ENCODE measurements around the gene MGST2. TPM values are rescaled to one million over a fixed set of nuclear protein-coding genes. Genes with fewer than 3 reads are reported as not detected.
A peak's percentile ranks its signal among the peaks of the same experiment; 100 is the strongest.
"Not testable (repeated sequence)": the region's sequence is repeated elsewhere in the genome, so short reads cannot be mapped to it uniquely, and the experiment has no call there.

MGST2 gene
- total RNA-seq, 6 experiments from 2014 or later, result 5.0 to 11.4 (median 5.7) TPM

DNA sequence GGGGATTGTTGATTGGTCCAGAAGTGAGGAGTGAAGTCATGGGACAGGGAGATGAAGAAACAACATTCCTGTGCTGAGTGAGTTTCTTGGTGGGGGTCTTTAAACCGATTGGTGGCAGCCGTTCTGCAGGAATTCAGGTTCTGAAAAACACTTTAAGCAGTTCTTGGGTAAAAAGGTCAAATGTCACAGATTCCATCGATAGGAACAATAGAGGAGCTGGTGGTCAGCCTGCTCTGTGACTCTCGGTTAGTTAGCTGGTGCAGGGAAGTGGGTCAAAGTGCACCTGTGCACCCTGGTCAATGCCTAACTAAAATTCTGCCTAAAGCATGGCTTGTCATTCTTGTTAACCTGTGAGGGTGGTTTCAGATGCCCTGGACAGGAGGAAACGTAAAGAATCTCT, 34.6 kb upstream of the MGST2 start:
- TF ChIP-seq, protein P1, sequence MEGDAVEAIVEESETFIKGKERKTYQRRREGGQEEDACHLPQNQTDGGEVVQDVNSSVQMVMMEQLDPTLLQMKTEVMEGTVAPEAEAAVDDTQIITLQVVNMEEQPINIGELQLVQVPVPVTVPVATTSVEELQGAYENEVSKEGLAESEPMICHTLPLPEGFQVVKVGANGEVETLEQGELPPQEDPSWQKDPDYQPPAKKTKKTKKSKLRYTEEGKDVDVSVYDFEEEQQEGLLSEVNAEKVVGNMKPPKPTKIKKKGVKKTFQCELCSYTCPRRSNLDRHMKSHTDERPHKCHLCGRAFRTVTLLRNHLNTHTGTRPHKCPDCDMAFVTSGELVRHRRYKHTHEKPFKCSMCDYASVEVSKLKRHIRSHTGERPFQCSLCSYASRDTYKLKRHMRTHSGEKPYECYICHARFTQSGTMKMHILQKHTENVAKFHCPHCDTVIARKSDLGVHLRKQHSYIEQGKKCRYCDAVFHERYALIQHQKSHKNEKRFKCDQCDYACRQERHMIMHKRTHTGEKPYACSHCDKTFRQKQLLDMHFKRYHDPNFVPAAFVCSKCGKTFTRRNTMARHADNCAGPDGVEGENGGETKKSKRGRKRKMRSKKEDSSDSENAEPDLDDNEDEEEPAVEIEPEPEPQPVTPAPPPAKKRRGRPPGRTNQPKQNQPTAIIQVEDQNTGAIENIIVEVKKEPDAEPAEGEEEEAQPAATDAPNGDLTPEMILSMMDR (IDR thresholded peaks at IDR 0.05), result no peak
- Mint-ChIP-seq H3K36me3 (ENCODE audit: low read depth) (no peaks in the 10 kb centered on the region), H3K27me3 (ENCODE audit: insufficient read depth) (peaks cover 44% of the 10 kb centered on the region), H3K4me3 (no peak overlapping the region), H3K4me1 (ENCODE audit: low read depth) (peaks cover 5% of the 10 kb centered on the region; the same call in 1 of the 2 replicates), H3K27ac (no peak overlapping the region), H3K9me3 (no peaks in the 10 kb centered on the region)
- no peak for DNase-seq

DNA sequence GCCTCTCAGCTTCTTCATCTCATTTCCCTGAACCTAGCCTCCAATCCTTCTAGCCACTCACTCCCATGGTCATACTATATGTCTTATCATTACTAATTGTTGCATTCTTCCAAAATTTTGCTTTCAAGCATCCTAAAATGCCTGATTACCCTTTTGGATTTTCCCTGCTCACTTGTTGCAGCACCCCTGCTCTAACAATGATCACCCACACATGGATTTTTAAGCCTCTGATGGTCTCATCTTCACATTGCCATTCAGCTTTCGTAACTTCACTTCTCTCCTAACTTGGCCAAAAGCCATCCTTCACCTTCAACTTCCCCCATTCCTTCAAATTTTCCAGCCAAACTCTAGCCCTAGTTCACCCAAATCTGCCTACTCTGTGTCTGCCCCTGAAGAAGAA, 33.8 kb upstream of the MGST2 start:
- Mint-ChIP-seq H3K27me3 (ENCODE audit: insufficient read depth) (peaks cover 45% of the 10 kb centered on the region), H3K27ac (no peak overlapping the region), H3K4me3 (no peak overlapping the region), H3K9me3 (no peaks in the 10 kb centered on the region), H3K4me1 (ENCODE audit: low read depth) (peaks cover 5% of the 10 kb centered on the region; the same call in 1 of the 2 replicates), H3K36me3 (ENCODE audit: low read depth) (no peaks in the 10 kb centered on the region)
- no peak for DNase-seq
- TF ChIP-seq, protein P1 (IDR thresholded peaks at IDR 0.05), result no peak

DNA sequence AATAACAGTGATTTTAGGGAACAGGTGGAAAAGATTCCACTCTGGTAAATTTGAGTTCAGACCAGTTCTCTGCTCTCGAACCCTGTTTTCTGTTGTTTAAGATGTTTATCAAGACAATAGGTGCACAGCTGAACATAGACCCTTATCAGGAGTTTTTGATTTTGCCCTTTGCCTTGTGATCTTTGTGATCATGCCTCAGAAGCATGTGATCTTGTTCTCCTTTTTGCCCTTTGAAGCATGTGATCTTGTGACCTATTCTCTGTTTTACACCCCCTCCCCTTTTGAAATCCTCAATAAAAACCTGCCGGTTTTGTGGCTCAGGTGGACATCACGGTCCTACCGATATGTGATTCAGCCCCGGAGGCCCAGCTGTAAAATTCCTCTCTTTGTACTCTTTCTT, 32.9 kb upstream of the MGST2 start:
- not testable (repeated sequence) for H3K9me3 Mint-ChIP-seq; H3K27ac Mint-ChIP-seq; H3K4me1 Mint-ChIP-seq (ENCODE audit: low read depth); DNase-seq; H3K4me3 Mint-ChIP-seq; H3K36me3 Mint-ChIP-seq (ENCODE audit: low read depth)
- H3K27me3 Mint-ChIP-seq (ENCODE audit: insufficient read depth), result peaks cover 45% of the 10 kb centered on the region

DNA sequence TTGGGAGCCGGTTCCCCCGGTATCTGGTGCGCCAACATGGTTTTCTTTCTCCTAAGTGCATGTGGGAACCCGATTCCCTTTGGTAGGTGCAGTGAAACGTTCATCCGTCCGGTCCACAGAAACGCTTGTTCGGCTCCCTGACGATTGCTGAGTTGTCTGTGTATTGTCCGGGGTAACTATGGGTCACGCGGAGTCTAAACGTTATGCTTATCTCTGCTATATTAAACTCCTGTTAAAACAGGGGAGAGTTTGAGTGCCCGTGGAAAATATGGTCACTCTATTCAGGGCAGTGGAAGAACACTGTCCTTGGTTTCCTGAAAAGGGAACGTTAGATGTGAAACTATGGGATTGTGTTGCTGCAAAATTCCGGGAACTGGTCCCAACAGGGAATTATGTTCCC, 32.4 kb upstream of the MGST2 start:
- Mint-ChIP-seq H3K36me3 (ENCODE audit: low read depth) (peaks cover 11% of the 10 kb centered on the region; the same call in 1 of the 2 replicates), H3K27me3 (ENCODE audit: insufficient read depth) (peaks cover 45% of the 10 kb centered on the region), H3K4me3 (no peak overlapping the region; the same call in 1 of the 2 replicates), H3K9me3 (peaks cover 10% of the 10 kb centered on the region), H3K27ac (no peak overlapping the region), H3K4me1 (ENCODE audit: low read depth) (peaks cover 5% of the 10 kb centered on the region; the same call in 1 of the 2 replicates)
- no peak for DNase-seq
- TF ChIP-seq, protein P1 (IDR thresholded peaks at IDR 0.05), result no peak

DNA sequence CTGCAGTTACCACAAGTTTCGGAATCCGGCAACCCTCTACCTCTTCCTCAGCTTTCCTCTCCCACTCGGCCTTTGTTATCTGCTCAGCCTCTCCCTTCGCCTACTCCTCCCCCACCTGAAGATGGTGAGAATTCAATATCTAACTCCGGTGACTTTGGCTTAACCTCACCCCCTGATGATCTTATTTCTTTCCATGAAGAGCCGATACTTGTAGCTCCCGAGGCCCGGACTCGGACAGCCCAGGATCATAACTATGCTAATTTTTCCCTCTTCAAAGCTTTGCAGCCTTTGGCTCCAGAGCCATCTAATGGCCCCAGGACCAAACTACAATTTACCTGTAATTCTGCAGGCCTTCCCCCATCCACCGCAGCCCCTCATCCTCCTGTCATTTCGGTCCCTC, 32.0 kb upstream of the MGST2 start:
- DNase-seq, result peak; percentile 10
- H3K36me3 Mint-ChIP-seq (ENCODE audit: low read depth), result peaks cover 16% of the 10 kb centered on the region
- H3K27ac Mint-ChIP-seq, result no peak overlapping the region
- peak overlapping the region; percentile 33; the same call in 1 of the 2 replicates for H3K4me3 Mint-ChIP-seq
- H3K4me1 Mint-ChIP-seq (ENCODE audit: low read depth), result peaks cover 5% of the 10 kb centered on the region; the same call in 1 of the 2 replicates
- TF ChIP-seq, protein P1 (IDR thresholded peaks at IDR 0.05), result peak; percentile 61
- H3K9me3 Mint-ChIP-seq, result peaks cover 14% of the 10 kb centered on the region
- H3K27me3 Mint-ChIP-seq (ENCODE audit: insufficient read depth), result peaks cover 40% of the 10 kb centered on the region

DNA sequence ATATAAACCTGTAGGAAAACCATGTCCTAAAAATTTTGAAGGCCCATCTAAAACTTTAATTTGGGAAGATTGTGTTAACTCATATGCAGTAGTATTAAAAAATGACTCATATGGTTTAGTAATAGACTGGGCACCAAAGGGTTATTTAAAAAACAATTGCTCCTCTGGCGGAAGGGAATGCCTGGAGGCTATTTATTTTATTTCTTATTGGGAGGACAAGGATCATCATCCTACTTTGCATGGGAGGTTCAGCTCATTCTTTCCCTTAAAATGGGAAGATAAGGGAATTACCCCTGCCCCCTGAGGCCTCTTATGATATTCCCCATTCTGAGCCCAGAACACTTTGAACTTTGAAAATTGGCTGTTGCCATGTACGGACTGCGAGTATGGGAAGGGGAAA, 29.7 kb upstream of the MGST2 start:
- TF ChIP-seq, protein P1 (IDR thresholded peaks at IDR 0.05), result no peak
- H3K4me3 Mint-ChIP-seq, result no peak overlapping the region
- DNase-seq, result no peak
- H3K27me3 Mint-ChIP-seq (ENCODE audit: insufficient read depth), result peaks cover 30% of the 10 kb centered on the region
- H3K4me1 Mint-ChIP-seq (ENCODE audit: low read depth), result peaks cover 16% of the 10 kb centered on the region
- H3K27ac Mint-ChIP-seq, result no peak overlapping the region
- H3K36me3 Mint-ChIP-seq (ENCODE audit: low read depth), result peaks cover 24% of the 10 kb centered on the region
- H3K9me3 Mint-ChIP-seq, result peaks cover 21% of the 10 kb centered on the region

DNA sequence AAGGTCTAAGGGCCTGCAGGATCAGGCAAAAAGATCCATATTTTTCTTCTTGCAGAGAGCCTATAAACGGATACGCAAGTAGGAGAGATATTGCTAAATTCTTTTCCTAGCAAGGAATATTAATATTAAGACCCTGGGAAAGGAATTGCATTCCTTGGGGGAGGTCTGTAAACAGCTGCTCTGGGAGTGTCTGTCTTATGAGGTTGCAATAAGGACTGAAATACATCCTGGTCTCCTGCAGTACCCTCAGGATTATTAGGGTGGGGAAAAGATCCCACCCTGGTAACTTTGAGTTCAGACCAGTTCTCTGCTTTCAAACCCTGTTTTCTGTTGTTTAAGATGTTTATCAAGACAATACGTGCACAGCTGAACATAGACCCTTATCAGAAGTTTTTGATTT, 27.3 kb upstream of the MGST2 start:
- peaks cover 24% of the 10 kb centered on the region for H3K36me3 Mint-ChIP-seq (ENCODE audit: low read depth)

More for the DNA sequence above, 27.3 kb upstream of the MGST2 start:
- not testable (repeated sequence) for H3K27ac Mint-ChIP-seq, H3K4me3 Mint-ChIP-seq, DNase-seq
- Mint-ChIP-seq H3K27me3 (ENCODE audit: insufficient read depth) (peaks cover 18% of the 10 kb centered on the region), H3K9me3 (peaks cover 21% of the 10 kb centered on the region), H3K4me1 (ENCODE audit: low read depth) (peaks cover 39% of the 10 kb centered on the region)
